ENCODE measurements around the gene PDCD6IP.
"Not testable (repeated sequence)": the region's sequence is repeated elsewhere in the genome, so short reads cannot be mapped to it uniquely, and the experiment has no call there.

PDCD6IP gene

GRCh38 chr3:33768578-33769330 lies 29.7 kb upstream of the PDCD6IP start:
- DNase-seq (ENCODE audit: low read depth) = no peak
- H3K4me3 ChIP-seq (ENCODE audit: control insufficient read depth, low read depth, low read length) = no peak overlapping the region
- TF ChIP-seq, protein P1, sequence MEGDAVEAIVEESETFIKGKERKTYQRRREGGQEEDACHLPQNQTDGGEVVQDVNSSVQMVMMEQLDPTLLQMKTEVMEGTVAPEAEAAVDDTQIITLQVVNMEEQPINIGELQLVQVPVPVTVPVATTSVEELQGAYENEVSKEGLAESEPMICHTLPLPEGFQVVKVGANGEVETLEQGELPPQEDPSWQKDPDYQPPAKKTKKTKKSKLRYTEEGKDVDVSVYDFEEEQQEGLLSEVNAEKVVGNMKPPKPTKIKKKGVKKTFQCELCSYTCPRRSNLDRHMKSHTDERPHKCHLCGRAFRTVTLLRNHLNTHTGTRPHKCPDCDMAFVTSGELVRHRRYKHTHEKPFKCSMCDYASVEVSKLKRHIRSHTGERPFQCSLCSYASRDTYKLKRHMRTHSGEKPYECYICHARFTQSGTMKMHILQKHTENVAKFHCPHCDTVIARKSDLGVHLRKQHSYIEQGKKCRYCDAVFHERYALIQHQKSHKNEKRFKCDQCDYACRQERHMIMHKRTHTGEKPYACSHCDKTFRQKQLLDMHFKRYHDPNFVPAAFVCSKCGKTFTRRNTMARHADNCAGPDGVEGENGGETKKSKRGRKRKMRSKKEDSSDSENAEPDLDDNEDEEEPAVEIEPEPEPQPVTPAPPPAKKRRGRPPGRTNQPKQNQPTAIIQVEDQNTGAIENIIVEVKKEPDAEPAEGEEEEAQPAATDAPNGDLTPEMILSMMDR (IDR thresholded peaks at IDR 0.05; ENCODE audit: control insufficient read depth, insufficient read depth, low read depth, low read length, missing control alignments) = no peak

- H3K4me3 ChIP-seq (ENCODE audit: control insufficient read depth, low read depth, low read length) = no peak overlapping the region
- no peak for DNase-seq (ENCODE audit: low read depth)
- TF ChIP-seq, protein P1 (IDR thresholded peaks at IDR 0.05; ENCODE audit: control insufficient read depth, insufficient read depth, low read depth, low read length, missing control alignments) = no peak
Measured at GRCh38 chr3:33773637-33774036, 24.8 kb upstream of the PDCD6IP start.

- H3K4me3 ChIP-seq (ENCODE audit: control insufficient read depth, low read depth, low read length) = no peak overlapping the region
- TF ChIP-seq, protein P1 (IDR thresholded peaks at IDR 0.05; ENCODE audit: control insufficient read depth, insufficient read depth, low read depth, low read length, missing control alignments) = no peak
- DNase-seq (ENCODE audit: low read depth) = no peak
Measured at GRCh38 chr3:33775363-33775762, 23.1 kb upstream of the PDCD6IP start.

DNA sequence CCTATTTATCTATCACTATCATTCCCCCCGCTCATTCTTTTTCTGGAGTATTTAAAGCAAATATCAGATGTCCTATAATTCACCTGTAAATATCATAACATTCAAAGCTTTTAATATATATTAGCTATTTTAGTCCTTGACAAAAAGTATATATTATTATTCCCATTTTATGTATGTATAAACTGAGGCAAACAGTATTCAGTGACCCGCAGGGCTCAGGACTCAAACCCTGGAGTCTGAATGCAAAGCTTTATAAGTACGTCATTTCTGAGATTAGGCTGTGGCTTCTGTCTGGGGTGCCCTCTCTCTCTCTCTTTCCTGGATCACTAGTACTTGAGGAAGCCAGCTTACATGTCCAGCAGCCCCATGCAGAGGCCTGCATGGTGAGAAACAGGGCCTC lies 20.4 kb upstream of the PDCD6IP start:
- H3K4me3 ChIP-seq (ENCODE audit: control insufficient read depth, low read depth, low read length) = no peak overlapping the region
- TF ChIP-seq, protein P1 (IDR thresholded peaks at IDR 0.05; ENCODE audit: control insufficient read depth, insufficient read depth, low read depth, low read length, missing control alignments) = no peak
- no peak for DNase-seq (ENCODE audit: low read depth)

- TF ChIP-seq, protein P1 (IDR thresholded peaks at IDR 0.05; ENCODE audit: control insufficient read depth, insufficient read depth, low read depth, low read length, missing control alignments) = no peak
- no peak for DNase-seq (ENCODE audit: low read depth)
- no peak overlapping the region for H3K4me3 ChIP-seq (ENCODE audit: control insufficient read depth, low read depth, low read length)
Measured at GRCh38 chr3:33779751-33780150, 18.7 kb upstream of the PDCD6IP start.

- H3K4me3 ChIP-seq (ENCODE audit: control insufficient read depth, low read depth, low read length); DNase-seq (ENCODE audit: low read depth): not testable (repeated sequence)
Measured at GRCh38 chr3:33781413-33781812, 17.0 kb upstream of the PDCD6IP start.

DNA sequence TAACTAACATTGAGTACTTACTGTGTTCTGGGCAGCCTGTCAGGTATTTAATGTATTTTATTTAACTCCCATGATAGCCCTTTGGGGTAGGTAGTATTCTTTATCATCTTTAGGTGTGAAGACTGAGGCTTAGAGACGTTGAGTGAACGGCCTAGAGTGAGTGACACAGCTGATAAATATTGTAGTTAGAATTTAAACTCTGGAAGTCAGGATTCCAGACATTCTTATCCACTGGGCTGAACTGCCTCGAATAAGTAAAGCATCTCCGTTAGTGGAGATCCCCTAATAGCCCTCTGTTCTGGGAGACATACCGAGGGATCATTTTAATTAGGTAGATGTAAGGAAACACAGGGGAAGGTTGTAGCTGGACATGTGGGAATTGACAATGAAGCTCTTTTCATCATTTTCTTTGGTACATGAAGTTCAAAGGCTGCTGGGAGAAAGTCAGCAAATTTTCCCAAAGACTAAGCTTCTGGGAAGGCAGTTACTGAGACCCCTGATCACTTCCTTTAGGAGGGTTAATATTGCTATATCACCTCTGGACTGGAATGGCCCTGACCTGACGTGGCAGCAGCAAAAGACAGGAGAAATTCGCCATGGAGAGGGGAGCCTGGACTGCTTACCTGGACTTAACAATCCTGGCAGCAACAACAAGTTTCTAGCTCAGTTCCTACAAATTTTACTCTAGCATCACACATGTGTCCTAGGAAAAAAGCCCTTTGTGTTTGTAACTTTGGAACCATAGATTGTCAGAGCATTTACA lies 11.7 kb upstream of the PDCD6IP start:
- no peak overlapping the region; the same call in 1 of the 2 replicates for H3K4me3 ChIP-seq (ENCODE audit: control insufficient read depth, low read depth, low read length)
- TF ChIP-seq, protein P1 (IDR thresholded peaks at IDR 0.05; ENCODE audit: control insufficient read depth, insufficient read depth, low read depth, low read length, missing control alignments) = no peak
- DNase-seq (ENCODE audit: low read depth) = no peak

Data from AG09309 (cell line).